HEK293 (cell line): ENCODE data around the gene FBXW2.

ENCODE experiments used
- CTCF ChIA-PET: fragments of 350-600 bp; formaldehyde crosslinking; extraction: SDS; loops from one replicate; lab custom pipeline; 2021; ENCODE audit warnings: antibody characterized with exemption; lab: Yijun Ruan, JAX
- POLR2A ChIA-PET: fragments of 300-600 bp; formaldehyde crosslinking; extraction: SDS; loops from one replicate; lab custom pipeline; 2020; ENCODE audit warnings: antibody characterized with exemption, inconsistent platforms; lab: Yijun Ruan, JAX
- H3K27ac ChIP-seq: fragments of 200-500 bp; sonication (Bioruptor generic); 2 replicates; pipeline ENCODE4 v1.5.1; 2014; ENCODE audit warnings: low read depth, low read length, control low read depth, inconsistent platforms; ENCODE audit errors: extremely low read depth
- H3K36me3 ChIP-seq, 2 experiments: fragments of 200-500 bp in 1 of 2; sonication (Bioruptor generic) in 1 of 2; 1 replicate in 1 of 2; 2 replicates in 1 of 2; pipeline ENCODE4 v1.5.1; 2014 to 2017; ENCODE audit warnings: inconsistent platforms in 2 of 2, low read length in 2 of 2; ENCODE audit not compliant: control insufficient read depth in 2 of 2, insufficient read depth in 1 of 2
- H3K4me1 ChIP-seq: fragments of 200-500 bp; sonication (Bioruptor generic); 2 replicates; pipeline ENCODE4 v1.5.1; 2014; ENCODE audit warnings: mild to moderate bottlenecking, low read length, inconsistent platforms; ENCODE audit not compliant: control insufficient read depth, insufficient read depth
- H3K4me3 ChIP-seq: 2 replicates; pipeline ENCODE4 v1.5.1; 2011; ENCODE audit warnings: low read depth, mild to moderate bottlenecking, control low read depth, low read length, moderate library complexity
- H3K9me3 ChIP-seq: fragments of 200-500 bp; sonication (Bioruptor generic); 2 replicates; pipeline ENCODE4 v1.5.1; 2014; ENCODE audit warnings: low read depth, low read length, inconsistent platforms; ENCODE audit not compliant: control insufficient read depth, insufficient read depth
- WT1 ChIP-seq: fragments of 450-650 bp; formaldehyde crosslinking; IDR thresholded peaks from 2 replicates; pipeline ENCODE4 v1.5.1; 2016; ENCODE audit warnings: missing biosample characterization, missing genetic modification characterization
- ZNF175 ChIP-seq: fragments of 450-650 bp; formaldehyde crosslinking; IDR thresholded peaks from 2 replicates; pipeline ENCODE4 v1.5.1; 2016; ENCODE audit warnings: missing biosample characterization, missing genetic modification characterization
- ZNF24 ChIP-seq: fragments of 450-650 bp; formaldehyde crosslinking; IDR thresholded peaks from 2 replicates; pipeline ENCODE4 v1.5.1; 2016; ENCODE audit warnings: missing biosample characterization, missing genetic modification characterization
- ZNF292 ChIP-seq: fragments of 450-650 bp; formaldehyde crosslinking; IDR thresholded peaks from 2 replicates; pipeline ENCODE4 v1.5.1; 2016; ENCODE audit warnings: low read depth, missing biosample characterization, missing genetic modification characterization, borderline replicate concordance
- ZNF350 ChIP-seq: fragments of 450-650 bp; formaldehyde crosslinking; IDR thresholded peaks from 2 replicates; pipeline ENCODE4 v1.5.0; 2017; ENCODE audit warnings: missing biosample characterization, mild to moderate bottlenecking, missing genetic modification characterization
- ZNF394 ChIP-seq: fragments of 450-650 bp; formaldehyde crosslinking; IDR thresholded peaks from 2 replicates; pipeline ENCODE4 v1.5.1; 2016; ENCODE audit warnings: missing biosample characterization, missing genetic modification characterization, mild to moderate bottlenecking, moderate library complexity, borderline replicate concordance
- ZNF404 ChIP-seq: fragments of 450-650 bp; formaldehyde crosslinking; IDR thresholded peaks from 2 replicates; pipeline ENCODE4 v1.5.1; 2017; ENCODE audit warnings: missing biosample characterization, missing genetic modification characterization
- ZNF660 ChIP-seq: fragments of 450-650 bp; IDR thresholded peaks from 2 replicates; pipeline ENCODE4 v1.5.1; 2018; ENCODE audit warnings: missing biosample characterization, mild to moderate bottlenecking, missing genetic modification characterization
- ZNF76 ChIP-seq: fragments of 450-650 bp; formaldehyde crosslinking; IDR thresholded peaks from 2 replicates; pipeline ENCODE4; 2016; ENCODE audit warnings: low read depth, missing biosample characterization, missing genetic modification characterization, borderline replicate concordance
- ZNF792 ChIP-seq: fragments of 450-650 bp; formaldehyde crosslinking; IDR thresholded peaks from 2 replicates; pipeline ENCODE4 v1.5.1; 2016; ENCODE audit warnings: missing biosample characterization, missing genetic modification characterization
- ZNF830 ChIP-seq: fragments of 450-650 bp; IDR thresholded peaks from 2 replicates; pipeline ENCODE4 v1.5.0; 2018; ENCODE audit warnings: missing biosample characterization, missing genetic modification characterization, low read depth, mild to moderate bottlenecking, moderate library complexity
- TF ChIP-seq, protein P1 (sequence below): fragments of 450-650 bp; formaldehyde crosslinking; IDR thresholded peaks from 2 replicates; pipeline ENCODE4 v1.5.1; 2016; ENCODE audit warnings: missing biosample characterization, missing genetic modification characterization
- TF ChIP-seq, protein P2 (sequence below): fragments of 450-650 bp; formaldehyde crosslinking; IDR thresholded peaks from 2 replicates; pipeline ENCODE4 v1.5.1; 2016; ENCODE audit warnings: missing biosample characterization, missing genetic modification characterization
- TF ChIP-seq, protein P3 (sequence below): fragments of 450-650 bp; formaldehyde crosslinking; optimal IDR thresholded peaks from 2 replicates; pipeline ENCODE3; 2016; ENCODE audit warnings: missing biosample characterization, mild to moderate bottlenecking, missing genetic modification characterization
- TF ChIP-seq, protein P4 (sequence below): fragments of 450-650 bp; formaldehyde crosslinking; IDR thresholded peaks from 2 replicates; pipeline ENCODE4 v1.5.1; 2017; ENCODE audit warnings: missing biosample characterization, missing genetic modification characterization
- TF ChIP-seq, protein P5 (sequence below): fragments of 450-650 bp; formaldehyde crosslinking; IDR thresholded peaks from 2 replicates; pipeline ENCODE4 v1.5.1; 2016; ENCODE audit warnings: missing biosample characterization, missing genetic modification characterization
- TF ChIP-seq, protein P6 (sequence below): fragments of 450-650 bp; formaldehyde crosslinking; conservative IDR thresholded peaks from 2 replicates; pipeline ENCODE4 v1.5.1; 2016; ENCODE audit warnings: low read depth, missing biosample characterization, missing genetic modification characterization

The FBXW2 gene

DNA sequence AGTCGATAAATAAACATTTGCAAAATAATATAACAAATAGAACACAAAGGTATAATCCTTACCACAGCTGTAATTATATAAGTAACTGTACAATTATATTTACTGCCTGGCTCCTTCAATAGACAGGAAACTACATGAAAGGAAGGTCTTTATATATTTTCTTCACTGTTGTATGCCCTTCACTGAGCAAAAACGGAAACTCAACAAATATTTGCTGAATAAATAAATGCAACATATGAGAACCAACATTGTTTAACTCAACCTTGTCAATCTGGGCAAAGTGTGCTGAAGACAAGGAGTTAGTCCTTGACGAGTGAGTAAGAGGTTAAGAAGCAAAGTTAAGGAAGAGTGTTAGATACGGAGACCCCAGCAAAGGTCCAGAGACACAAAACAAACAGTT is 26.9 kb upstream of the FBXW2 start:
- H3K4me3 ChIP-seq = no peak overlapping the region
- no peak for TF ChIP-seq ZNF292 (tag by site-specific recombination)
- TF ChIP-seq, protein P1, sequence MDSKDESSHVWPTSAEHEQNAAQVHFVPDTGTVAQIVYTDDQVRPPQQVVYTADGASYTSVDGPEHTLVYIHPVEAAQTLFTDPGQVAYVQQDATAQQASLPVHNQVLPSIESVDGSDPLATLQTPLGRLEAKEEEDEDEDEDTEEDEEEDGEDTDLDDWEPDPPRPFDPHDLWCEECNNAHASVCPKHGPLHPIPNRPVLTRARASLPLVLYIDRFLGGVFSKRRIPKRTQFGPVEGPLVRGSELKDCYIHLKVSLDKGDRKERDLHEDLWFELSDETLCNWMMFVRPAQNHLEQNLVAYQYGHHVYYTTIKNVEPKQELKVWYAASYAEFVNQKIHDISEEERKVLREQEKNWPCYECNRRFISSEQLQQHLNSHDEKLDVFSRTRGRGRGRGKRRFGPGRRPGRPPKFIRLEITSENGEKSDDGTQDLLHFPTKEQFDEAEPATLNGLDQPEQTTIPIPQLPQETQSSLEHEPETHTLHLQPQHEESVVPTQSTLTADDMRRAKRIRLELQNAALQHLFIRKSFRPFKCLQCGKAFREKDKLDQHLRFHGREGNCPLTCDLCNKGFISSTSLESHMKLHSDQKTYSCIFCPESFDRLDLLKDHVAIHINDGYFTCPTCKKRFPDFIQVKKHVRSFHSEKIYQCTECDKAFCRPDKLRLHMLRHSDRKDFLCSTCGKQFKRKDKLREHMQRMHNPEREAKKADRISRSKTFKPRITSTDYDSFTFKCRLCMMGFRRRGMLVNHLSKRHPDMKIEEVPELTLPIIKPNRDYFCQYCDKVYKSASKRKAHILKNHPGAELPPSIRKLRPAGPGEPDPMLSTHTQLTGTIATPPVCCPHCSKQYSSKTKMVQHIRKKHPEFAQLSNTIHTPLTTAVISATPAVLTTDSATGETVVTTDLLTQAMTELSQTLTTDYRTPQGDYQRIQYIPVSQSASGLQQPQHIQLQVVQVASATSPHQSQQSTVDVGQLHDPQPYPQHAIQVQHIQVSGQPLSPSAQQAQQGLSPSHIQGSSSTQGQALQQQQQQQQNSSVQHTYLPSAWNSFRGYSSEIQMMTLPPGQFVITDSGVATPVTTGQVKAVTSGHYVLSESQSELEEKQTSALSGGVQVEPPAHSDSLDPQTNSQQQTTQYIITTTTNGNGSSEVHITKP (tag by site-specific recombination) = no peak
- TF ChIP-seq, protein P2, sequence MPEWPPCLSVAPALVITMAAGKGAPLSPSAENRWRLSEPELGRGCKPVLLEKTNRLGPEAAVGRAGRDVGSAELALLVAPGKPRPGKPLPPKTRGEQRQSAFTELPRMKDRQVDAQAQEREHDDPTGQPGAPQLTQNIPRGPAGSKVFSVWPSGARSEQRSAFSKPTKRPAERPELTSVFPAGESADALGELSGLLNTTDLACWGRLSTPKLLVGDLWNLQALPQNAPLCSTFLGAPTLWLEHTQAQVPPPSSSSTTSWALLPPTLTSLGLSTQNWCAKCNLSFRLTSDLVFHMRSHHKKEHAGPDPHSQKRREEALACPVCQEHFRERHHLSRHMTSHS (tag by site-specific recombination) = no peak
- no peak for TF ChIP-seq ZNF76 (tag by site-specific recombination)
- no peak for TF ChIP-seq ZNF830 (tag by site-specific recombination)
- no peak for TF ChIP-seq ZNF24 (tag by site-specific recombination)
- TF ChIP-seq, protein P3, sequence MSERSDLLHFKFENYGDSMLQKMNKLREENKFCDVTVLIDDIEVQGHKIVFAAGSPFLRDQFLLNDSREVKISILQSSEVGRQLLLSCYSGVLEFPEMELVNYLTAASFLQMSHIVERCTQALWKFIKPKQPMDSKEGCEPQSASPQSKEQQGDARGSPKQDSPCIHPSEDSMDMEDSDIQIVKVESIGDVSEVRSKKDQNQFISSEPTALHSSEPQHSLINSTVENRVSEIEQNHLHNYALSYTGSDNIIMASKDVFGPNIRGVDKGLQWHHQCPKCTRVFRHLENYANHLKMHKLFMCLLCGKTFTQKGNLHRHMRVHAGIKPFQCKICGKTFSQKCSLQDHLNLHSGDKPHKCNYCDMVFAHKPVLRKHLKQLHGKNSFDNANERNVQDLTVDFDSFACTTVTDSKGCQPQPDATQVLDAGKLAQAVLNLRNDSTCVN (tag by site-specific recombination) = no peak
- no peak for TF ChIP-seq ZNF394 (tag by site-specific recombination)
- TF ChIP-seq, protein P4, sequence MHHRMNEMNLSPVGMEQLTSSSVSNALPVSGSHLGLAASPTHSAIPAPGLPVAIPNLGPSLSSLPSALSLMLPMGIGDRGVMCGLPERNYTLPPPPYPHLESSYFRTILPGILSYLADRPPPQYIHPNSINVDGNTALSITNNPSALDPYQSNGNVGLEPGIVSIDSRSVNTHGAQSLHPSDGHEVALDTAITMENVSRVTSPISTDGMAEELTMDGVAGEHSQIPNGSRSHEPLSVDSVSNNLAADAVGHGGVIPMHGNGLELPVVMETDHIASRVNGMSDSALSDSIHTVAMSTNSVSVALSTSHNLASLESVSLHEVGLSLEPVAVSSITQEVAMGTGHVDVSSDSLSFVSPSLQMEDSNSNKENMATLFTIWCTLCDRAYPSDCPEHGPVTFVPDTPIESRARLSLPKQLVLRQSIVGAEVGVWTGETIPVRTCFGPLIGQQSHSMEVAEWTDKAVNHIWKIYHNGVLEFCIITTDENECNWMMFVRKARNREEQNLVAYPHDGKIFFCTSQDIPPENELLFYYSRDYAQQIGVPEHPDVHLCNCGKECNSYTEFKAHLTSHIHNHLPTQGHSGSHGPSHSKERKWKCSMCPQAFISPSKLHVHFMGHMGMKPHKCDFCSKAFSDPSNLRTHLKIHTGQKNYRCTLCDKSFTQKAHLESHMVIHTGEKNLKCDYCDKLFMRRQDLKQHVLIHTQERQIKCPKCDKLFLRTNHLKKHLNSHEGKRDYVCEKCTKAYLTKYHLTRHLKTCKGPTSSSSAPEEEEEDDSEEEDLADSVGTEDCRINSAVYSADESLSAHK (tag by site-specific recombination) = no peak
- TF ChIP-seq, protein P5, sequence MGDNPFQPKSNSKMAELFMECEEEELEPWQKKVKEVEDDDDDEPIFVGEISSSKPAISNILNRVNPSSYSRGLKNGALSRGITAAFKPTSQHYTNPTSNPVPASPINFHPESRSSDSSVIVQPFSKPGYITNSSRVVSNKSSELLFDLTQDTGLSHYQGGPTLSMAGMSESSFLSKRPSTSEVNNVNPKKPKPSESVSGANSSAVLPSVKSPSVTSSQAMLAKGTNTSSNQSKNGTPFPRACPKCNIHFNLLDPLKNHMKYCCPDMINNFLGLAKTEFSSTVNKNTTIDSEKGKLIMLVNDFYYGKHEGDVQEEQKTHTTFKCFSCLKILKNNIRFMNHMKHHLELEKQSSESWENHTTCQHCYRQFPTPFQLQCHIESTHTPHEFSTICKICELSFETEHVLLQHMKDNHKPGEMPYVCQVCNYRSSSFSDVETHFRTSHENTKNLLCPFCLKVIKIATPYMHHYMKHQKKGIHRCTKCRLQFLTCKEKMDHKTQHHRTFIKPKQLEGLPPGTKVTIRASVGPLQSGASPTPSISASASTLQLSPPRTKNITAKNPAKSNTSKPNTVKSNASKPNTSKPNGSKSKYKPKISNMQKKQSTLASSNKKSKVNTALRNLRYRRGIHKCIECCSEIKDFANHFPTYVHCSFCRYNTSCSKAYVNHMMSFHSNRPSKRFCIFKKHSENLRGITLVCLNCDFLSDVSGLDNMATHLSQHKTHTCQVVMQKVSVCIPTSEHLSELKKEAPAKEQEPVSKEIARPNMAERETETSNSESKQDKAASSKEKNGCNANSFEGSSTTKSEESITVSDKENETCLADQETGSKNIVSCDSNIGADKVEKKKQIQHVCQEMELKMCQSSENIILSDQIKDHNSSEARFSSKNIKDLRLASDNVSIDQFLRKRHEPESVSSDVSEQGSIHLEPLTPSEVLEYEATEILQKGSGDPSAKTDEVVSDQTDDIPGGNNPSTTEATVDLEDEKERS (tag by site-specific recombination) = no peak
- TF ChIP-seq ZNF792 (tag by site-specific recombination) = no peak
- TF ChIP-seq WT1 (tag by site-specific recombination) = no peak
- TF ChIP-seq ZNF404 (tag by site-specific recombination) = no peak
- TF ChIP-seq ZNF175 (tag by site-specific recombination) = no peak
- TF ChIP-seq, protein P6, sequence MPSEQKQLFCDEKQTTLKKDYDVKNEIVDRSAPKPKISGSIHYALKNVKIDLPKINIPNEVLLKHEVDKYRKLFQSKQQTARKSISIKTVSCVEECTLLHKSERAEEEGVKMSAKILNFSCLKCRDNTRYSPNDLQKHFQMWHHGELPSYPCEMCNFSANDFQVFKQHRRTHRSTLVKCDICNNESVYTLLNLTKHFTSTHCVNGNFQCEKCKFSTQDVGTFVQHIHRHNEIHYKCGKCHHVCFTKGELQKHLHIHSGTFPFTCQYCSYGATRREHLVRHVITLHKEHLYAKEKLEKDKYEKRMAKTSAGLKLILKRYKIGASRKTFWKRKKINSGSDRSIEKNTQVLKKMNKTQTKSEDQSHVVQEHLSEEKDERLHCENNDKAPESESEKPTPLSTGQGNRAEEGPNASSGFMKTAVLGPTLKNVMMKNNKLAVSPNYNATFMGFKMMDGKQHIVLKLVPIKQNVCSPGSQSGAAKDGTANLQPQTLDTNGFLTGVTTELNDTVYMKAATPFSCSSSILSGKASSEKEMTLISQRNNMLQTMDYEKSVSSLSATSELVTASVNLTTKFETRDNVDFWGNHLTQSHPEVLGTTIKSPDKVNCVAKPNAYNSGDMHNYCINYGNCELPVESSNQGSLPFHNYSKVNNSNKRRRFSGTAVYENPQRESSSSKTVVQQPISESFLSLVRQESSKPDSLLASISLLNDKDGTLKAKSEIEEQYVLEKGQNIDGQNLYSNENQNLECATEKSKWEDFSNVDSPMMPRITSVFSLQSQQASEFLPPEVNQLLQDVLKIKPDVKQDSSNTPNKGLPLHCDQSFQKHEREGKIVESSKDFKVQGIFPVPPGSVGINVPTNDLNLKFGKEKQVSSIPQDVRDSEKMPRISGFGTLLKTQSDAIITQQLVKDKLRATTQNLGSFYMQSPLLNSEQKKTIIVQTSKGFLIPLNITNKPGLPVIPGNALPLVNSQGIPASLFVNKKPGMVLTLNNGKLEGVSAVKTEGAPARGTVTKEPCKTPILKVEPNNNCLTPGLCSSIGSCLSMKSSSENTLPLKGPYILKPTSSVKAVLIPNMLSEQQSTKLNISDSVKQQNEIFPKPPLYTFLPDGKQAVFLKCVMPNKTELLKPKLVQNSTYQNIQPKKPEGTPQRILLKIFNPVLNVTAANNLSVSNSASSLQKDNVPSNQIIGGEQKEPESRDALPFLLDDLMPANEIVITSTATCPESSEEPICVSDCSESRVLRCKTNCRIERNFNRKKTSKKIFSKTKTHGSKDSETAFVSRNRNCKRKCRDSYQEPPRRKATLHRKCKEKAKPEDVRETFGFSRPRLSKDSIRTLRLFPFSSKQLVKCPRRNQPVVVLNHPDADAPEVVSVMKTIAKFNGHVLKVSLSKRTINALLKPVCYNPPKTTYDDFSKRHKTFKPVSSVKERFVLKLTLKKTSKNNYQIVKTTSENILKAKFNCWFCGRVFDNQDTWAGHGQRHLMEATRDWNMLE = no peak
- no peak for TF ChIP-seq ZNF350 (tag by site-specific recombination)
- no peak for TF ChIP-seq ZNF660 (tag by site-specific recombination)
- TF ChIP-seq, all 188 proteins: peak for 0
- CTCF ChIA-PET = no interaction called here
- H3K36me3 ChIP-seq = no peaks in the 10 kb centered on the region; a peak in 1 of 3 replicates
- H3K9me3 ChIP-seq = no peaks in the 10 kb centered on the region
- POLR2A ChIA-PET = no interaction called here
- H3K27ac ChIP-seq = no peak overlapping the region
- no peaks in the 10 kb centered on the region for H3K4me1 ChIP-seq
